ENCODE measurements around the gene AGBL1.

The AGBL1 gene

DNA sequence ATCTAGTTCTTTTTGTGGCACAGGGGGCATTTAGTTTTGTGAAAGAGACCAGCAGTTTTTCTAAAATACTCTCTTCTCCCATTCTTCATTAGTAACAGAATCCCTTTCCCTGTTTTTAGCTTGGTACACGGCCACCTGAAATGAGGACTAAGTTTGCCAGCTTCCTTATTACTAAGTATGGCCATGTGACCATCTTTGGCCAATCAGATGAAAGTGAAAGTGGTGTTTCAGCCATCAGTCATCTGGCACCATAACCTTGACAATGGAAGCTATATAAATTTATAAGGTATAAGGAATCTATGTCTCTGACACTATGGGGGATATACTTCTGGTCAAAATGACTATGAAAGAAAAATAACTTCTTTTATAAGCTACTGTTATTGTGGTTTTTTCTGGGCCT lies 570.4 kb downstream of the AGBL1 start:
- H3K4me2 ChIP-seq (ENCODE audit: low read length, poor library complexity, severe bottlenecking) = no peak overlapping the region
- H3K14ac ChIP-seq (ENCODE audit: low read length in 2 of 2) = no peak overlapping the region
- no peak overlapping the region for H3K23ac ChIP-seq (ENCODE audit: low read length in 2 of 2)
- no peaks in the 10 kb centered on the region for H3K27me3 ChIP-seq (ENCODE audit: control insufficient read depth in 1 of 2, insufficient read depth in 1 of 2, low read length in 2 of 2)
- H3K9ac ChIP-seq (ENCODE audit: low read length) = no peak overlapping the region
- H3K4ac ChIP-seq (ENCODE audit: low read depth in 1 of 2, low read length in 2 of 2) = no peak overlapping the region
- no peaks in the 10 kb centered on the region for H3K36me3 ChIP-seq (ENCODE audit: control insufficient read depth in 1 of 2, insufficient read depth in 2 of 2, low read depth in 1 of 2, low read length in 2 of 2)
- H2AFZ ChIP-seq (ENCODE audit: low read depth, low read length) = no peak overlapping the region
- WGBS = 100% methylated on average over 1 of the region's 1 CpG
- no peak overlapping the region for H2AK5ac ChIP-seq (ENCODE audit: low read length, severe bottlenecking)
- DNase-seq = no peak
- H2BK5ac ChIP-seq (ENCODE audit: low read depth, low read length, poor library complexity, severe bottlenecking) = no peak overlapping the region
- no peak overlapping the region for H4K8ac ChIP-seq (ENCODE audit: low read length)
- no peak overlapping the region for H2BK15ac ChIP-seq (ENCODE audit: low read depth, poor library complexity, severe bottlenecking)
- no peak overlapping the region for H2BK12ac ChIP-seq (ENCODE audit: low read length in 2 of 2)
- H3K18ac ChIP-seq (ENCODE audit: low read depth in 1 of 2, low read length in 2 of 2) = no peak overlapping the region
- no peak overlapping the region for H3K27ac ChIP-seq (ENCODE audit: low read length, poor library complexity, severe bottlenecking)
- no peaks in the 10 kb centered on the region for H3K79me1 ChIP-seq (replicated peaks; ENCODE audit: low read length, poor library complexity, severe bottlenecking)
- H4K91ac ChIP-seq (ENCODE audit: low read length) = no peak overlapping the region
- no peak overlapping the region for H2BK120ac ChIP-seq (ENCODE audit: low read depth, low read length)
- H3K9me3 ChIP-seq (ENCODE audit: control insufficient read depth, low read length) = no peaks in the 10 kb centered on the region
- no peak overlapping the region for H3K4me3 ChIP-seq (ENCODE audit: insufficient read depth in 1 of 2, low read depth in 1 of 2, low read length in 2 of 2)
- H3K4me1 ChIP-seq (ENCODE audit: control insufficient read depth, insufficient read depth, low read depth, low read length) = no peaks in the 10 kb centered on the region

DNA sequence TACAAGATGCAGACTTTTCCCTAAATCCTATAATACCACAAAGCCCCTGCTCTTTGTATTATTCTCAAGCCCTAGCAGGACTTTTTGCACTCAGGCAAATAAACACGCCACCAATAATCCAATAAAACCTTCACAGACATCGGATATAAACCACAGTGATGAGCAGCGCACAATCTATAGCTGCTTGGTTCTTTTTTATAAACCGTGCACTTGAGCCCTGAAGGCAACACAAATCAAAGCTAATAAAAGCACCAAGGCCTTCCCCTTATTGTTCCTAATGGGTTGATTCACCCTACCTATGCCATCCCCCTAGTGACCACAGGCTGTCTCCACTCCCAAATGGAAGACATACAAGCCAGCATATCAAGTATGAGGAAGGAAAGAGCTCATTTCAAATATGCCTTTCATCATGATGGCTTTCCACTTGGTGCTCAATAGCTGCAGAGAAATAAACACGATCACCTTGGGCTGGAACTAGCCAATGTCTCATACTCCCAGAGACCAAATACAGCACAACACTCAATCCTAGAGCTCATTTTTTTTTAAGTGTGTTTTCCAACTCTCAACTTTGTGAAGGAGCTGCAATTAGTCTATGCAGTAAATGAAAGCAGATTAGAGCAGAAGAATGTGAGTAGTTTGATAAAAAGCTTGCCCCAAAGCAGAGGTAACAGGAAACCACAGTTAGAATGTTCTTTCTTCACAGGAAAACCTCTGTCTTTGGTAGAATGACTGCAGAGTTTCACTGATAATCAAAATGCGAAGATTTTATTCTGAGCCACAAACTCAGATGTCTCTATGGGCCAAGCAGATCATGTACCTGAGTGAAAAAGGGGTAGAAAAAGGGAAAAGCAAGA lies 573.9 kb downstream of the AGBL1 start:
- H4K91ac ChIP-seq (ENCODE audit: low read length) = no peak overlapping the region
- no peak overlapping the region for H3K9ac ChIP-seq (ENCODE audit: low read length)
- H2AK5ac ChIP-seq (ENCODE audit: low read length, severe bottlenecking) = no peak overlapping the region
- no peaks in the 10 kb centered on the region for H3K36me3 ChIP-seq (ENCODE audit: control insufficient read depth in 1 of 2, insufficient read depth in 2 of 2, low read depth in 1 of 2, low read length in 2 of 2)
- no peaks in the 10 kb centered on the region for H3K9me3 ChIP-seq (ENCODE audit: control insufficient read depth, low read length)
- no peak overlapping the region for H3K23ac ChIP-seq (ENCODE audit: low read length in 2 of 2)
- no peak overlapping the region for H4K8ac ChIP-seq (ENCODE audit: low read length)
- H3K79me1 ChIP-seq (replicated peaks; ENCODE audit: low read length, poor library complexity, severe bottlenecking) = no peaks in the 10 kb centered on the region
- H2BK12ac ChIP-seq (ENCODE audit: low read length in 2 of 2) = no peak overlapping the region
- no peak overlapping the region for H2BK5ac ChIP-seq (ENCODE audit: low read depth, low read length, poor library complexity, severe bottlenecking)
- H3K4me3 ChIP-seq (ENCODE audit: insufficient read depth in 1 of 2, low read depth in 1 of 2, low read length in 2 of 2) = no peak overlapping the region
- H2BK15ac ChIP-seq (ENCODE audit: low read depth, poor library complexity, severe bottlenecking) = no peak overlapping the region
- no peak overlapping the region for H3K14ac ChIP-seq (ENCODE audit: low read length in 2 of 2)
- H3K27ac ChIP-seq (ENCODE audit: low read length, poor library complexity, severe bottlenecking) = no peak overlapping the region
- H2BK120ac ChIP-seq (ENCODE audit: low read depth, low read length) = no peak overlapping the region
- H3K4ac ChIP-seq (ENCODE audit: low read depth in 1 of 2, low read length in 2 of 2) = no peak overlapping the region
- H3K4me1 ChIP-seq (ENCODE audit: control insufficient read depth, insufficient read depth, low read depth, low read length) = no peaks in the 10 kb centered on the region
- H3K4me2 ChIP-seq (ENCODE audit: low read length, poor library complexity, severe bottlenecking) = no peak overlapping the region
- no peak overlapping the region for H2AFZ ChIP-seq (ENCODE audit: low read depth, low read length)
- no peak overlapping the region for H3K18ac ChIP-seq (ENCODE audit: low read depth in 1 of 2, low read length in 2 of 2)
- H3K27me3 ChIP-seq (ENCODE audit: control insufficient read depth in 1 of 2, insufficient read depth in 1 of 2, low read length in 2 of 2) = no peaks in the 10 kb centered on the region
- WGBS = 80% methylated on average over 6 of the region's 6 CpGs
- no peak for DNase-seq

DNA sequence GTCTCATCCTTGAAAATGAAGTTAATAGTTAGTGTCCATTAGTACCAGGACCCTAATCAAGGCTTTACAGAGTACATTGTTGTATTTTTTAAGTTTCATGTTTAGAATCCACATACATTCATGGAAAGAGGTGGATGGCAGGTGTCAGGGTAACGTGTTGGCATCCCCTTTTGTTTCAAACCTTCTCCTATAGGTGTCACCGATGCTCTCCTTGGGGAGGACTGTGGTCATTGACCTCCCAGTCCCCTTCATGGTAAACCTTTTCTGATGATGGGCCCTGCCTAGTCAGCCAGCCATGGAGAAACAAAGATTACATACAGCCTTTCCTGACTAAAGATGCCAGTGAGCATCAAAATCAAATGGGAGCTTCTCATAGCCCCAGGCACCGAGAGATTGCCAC lies 574.8 kb downstream of the AGBL1 start:
- Histone ChIP-seq H3K27ac (ENCODE audit: low read length, poor library complexity, severe bottlenecking) (no peak overlapping the region), H3K9ac (ENCODE audit: low read length) (no peak overlapping the region), H3K36me3 (ENCODE audit: control insufficient read depth in 1 of 2, insufficient read depth in 2 of 2, low read depth in 1 of 2, low read length in 2 of 2) (no peaks in the 10 kb centered on the region), H3K79me1 (replicated peaks; ENCODE audit: low read length, poor library complexity, severe bottlenecking) (no peaks in the 10 kb centered on the region), H3K27me3 (ENCODE audit: control insufficient read depth in 1 of 2, insufficient read depth in 1 of 2, low read length in 2 of 2) (no peaks in the 10 kb centered on the region), H2AK5ac (ENCODE audit: low read length, severe bottlenecking) (no peak overlapping the region), H3K4me3 (ENCODE audit: insufficient read depth in 1 of 2, low read depth in 1 of 2, low read length in 2 of 2) (no peak overlapping the region), H3K14ac (ENCODE audit: low read length in 2 of 2) (no peak overlapping the region), H2BK15ac (ENCODE audit: low read depth, poor library complexity, severe bottlenecking) (no peak overlapping the region), H2BK12ac (ENCODE audit: low read length in 2 of 2) (no peak overlapping the region), H4K8ac (ENCODE audit: low read length) (no peak overlapping the region), H3K4me2 (ENCODE audit: low read length, poor library complexity, severe bottlenecking) (no peak overlapping the region), H2BK120ac (ENCODE audit: low read depth, low read length) (no peak overlapping the region), H3K9me3 (ENCODE audit: control insufficient read depth, low read length) (no peaks in the 10 kb centered on the region), H2AFZ (ENCODE audit: low read depth, low read length) (no peak overlapping the region), H3K4ac (ENCODE audit: low read depth in 1 of 2, low read length in 2 of 2) (no peak overlapping the region), H4K91ac (ENCODE audit: low read length) (no peak overlapping the region), H2BK5ac (ENCODE audit: low read depth, low read length, poor library complexity, severe bottlenecking) (no peak overlapping the region), H3K23ac (ENCODE audit: low read length in 2 of 2) (no peak overlapping the region), H3K4me1 (ENCODE audit: control insufficient read depth, insufficient read depth, low read depth, low read length) (no peaks in the 10 kb centered on the region), H3K18ac (ENCODE audit: low read depth in 1 of 2, low read length in 2 of 2) (no peak overlapping the region)
- no peak for DNase-seq
- whole genome bisulfite sequencing = 61% methylated on average over 2 of the region's 3 CpGs

DNA sequence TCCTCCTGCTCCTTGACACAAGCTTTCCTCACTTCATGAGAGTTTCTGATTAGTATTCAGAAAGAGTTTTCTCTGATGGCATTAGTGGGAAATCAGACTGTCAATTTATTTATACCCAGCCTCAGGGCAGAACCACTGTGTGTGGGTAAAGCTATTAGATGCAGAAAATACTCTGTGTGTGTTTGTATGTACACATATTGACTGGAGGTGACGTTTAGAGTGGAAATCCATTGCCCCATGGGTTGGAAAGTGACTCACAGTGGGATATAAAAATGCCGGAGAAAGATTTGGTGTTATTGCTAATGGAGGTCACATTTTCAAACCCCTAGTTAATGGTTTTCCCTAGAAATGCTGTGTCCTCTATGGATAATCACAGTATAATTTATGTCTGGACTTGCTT lies 577.6 kb downstream of the AGBL1 start:
- no peaks in the 10 kb centered on the region for H3K9me3 ChIP-seq (ENCODE audit: control insufficient read depth, low read length)
- DNase-seq = no peak
- no peak overlapping the region for H2AK5ac ChIP-seq (ENCODE audit: low read length, severe bottlenecking)
- H3K79me1 ChIP-seq (replicated peaks; ENCODE audit: low read length, poor library complexity, severe bottlenecking) = no peaks in the 10 kb centered on the region
- no peaks in the 10 kb centered on the region for H3K27me3 ChIP-seq (ENCODE audit: control insufficient read depth in 1 of 2, insufficient read depth in 1 of 2, low read length in 2 of 2)
- WGBS = 100% methylated on average over 2 of the region's 2 CpGs
- H3K4me3 ChIP-seq (ENCODE audit: insufficient read depth in 1 of 2, low read depth in 1 of 2, low read length in 2 of 2) = no peak overlapping the region
- no peak overlapping the region for H2BK15ac ChIP-seq (ENCODE audit: low read depth, poor library complexity, severe bottlenecking)
- H3K27ac ChIP-seq (ENCODE audit: low read length, poor library complexity, severe bottlenecking) = no peak overlapping the region
- no peak overlapping the region for H3K4ac ChIP-seq (ENCODE audit: low read depth in 1 of 2, low read length in 2 of 2)
- no peak overlapping the region for H3K14ac ChIP-seq (ENCODE audit: low read length in 2 of 2)
- no peak overlapping the region for H2BK5ac ChIP-seq (ENCODE audit: low read depth, low read length, poor library complexity, severe bottlenecking)
- H3K18ac ChIP-seq (ENCODE audit: low read depth in 1 of 2, low read length in 2 of 2) = no peak overlapping the region
- no peak overlapping the region for H2BK12ac ChIP-seq (ENCODE audit: low read length in 2 of 2)
- no peak overlapping the region for H4K8ac ChIP-seq (ENCODE audit: low read length)
- H3K4me1 ChIP-seq (ENCODE audit: control insufficient read depth, insufficient read depth, low read depth, low read length) = no peaks in the 10 kb centered on the region
- H3K4me2 ChIP-seq (ENCODE audit: low read length, poor library complexity, severe bottlenecking) = no peak overlapping the region
- H3K36me3 ChIP-seq (ENCODE audit: control insufficient read depth in 1 of 2, insufficient read depth in 2 of 2, low read depth in 1 of 2, low read length in 2 of 2) = no peaks in the 10 kb centered on the region
- H2BK120ac ChIP-seq (ENCODE audit: low read depth, low read length) = no peak overlapping the region
- H2AFZ ChIP-seq (ENCODE audit: low read depth, low read length) = no peak overlapping the region
- H3K9ac ChIP-seq (ENCODE audit: low read length) = no peak overlapping the region
- no peak overlapping the region for H4K91ac ChIP-seq (ENCODE audit: low read length)
- no peak overlapping the region for H3K23ac ChIP-seq (ENCODE audit: low read length in 2 of 2)

Data from mesenchymal stem cell (in vitro differentiated cells and primary cell).